ENCODE data around the gene STARD5. TPM values are rescaled to one million over a fixed set of nuclear protein-coding genes. Genes with fewer than 3 reads are reported as not detected.
"Not testable (repeated sequence)": the region's sequence is repeated elsewhere in the genome, so short reads cannot be mapped to it uniquely, and the experiment has no call there.

Gene STARD5
- 5.7 TPM for polyA plus RNA-seq (2013, experiment 1 of 2; ENCODE audit: insufficient read length)
- 5.1 TPM for polyA plus RNA-seq (2013, experiment 2 of 2; ENCODE audit: insufficient read length)

GRCh38 chr15:81323944-81324881 lies at the start of gene STARD5:
STARD5 (minus strand) TSS chr15:81324141; CDS start chr15:81324099, 42 bp downstream.
- peak; percentile 97 for DNase-seq

GRCh38 chr15:81373176-81373575 lies 49.2 kb upstream of the STARD5 start:
- no peak for DNase-seq

GRCh38 chr15:81372575-81372974 lies 48.6 kb upstream of the STARD5 start:
- no peak for DNase-seq

- DNase-seq, result no peak
Observed at GRCh38 chr15:81363718-81364500, 40.0 kb upstream of the STARD5 start.

- no peak for DNase-seq
Observed at GRCh38 chr15:81363276-81363675, 39.3 kb upstream of the STARD5 start.

GRCh38 chr15:81362790-81363189 lies 38.8 kb upstream of the STARD5 start:
- DNase-seq, result no peak

- DNase-seq, result no peak
Observed at GRCh38 chr15:81361891-81362290, 38.0 kb upstream of the STARD5 start.

GRCh38 chr15:81360491-81360890 lies 36.5 kb upstream of the STARD5 start:
- DNase-seq, result no peak

- DNase-seq, result no peak
Observed at GRCh38 chr15:81358248-81358647, 34.3 kb upstream of the STARD5 start.

- no peak for DNase-seq
Observed at GRCh38 chr15:81357180-81357686, 33.3 kb upstream of the STARD5 start.

GRCh38 chr15:81356252-81356651 lies 32.3 kb upstream of the STARD5 start:
- DNase-seq, result no peak

GRCh38 chr15:81351651-81352050 lies 27.7 kb upstream of the STARD5 start:
- DNase-seq, result no peak

GRCh38 chr15:81349271-81349670 lies 25.3 kb upstream of the STARD5 start:
- no peak for DNase-seq

- DNase-seq, result not testable (repeated sequence)
Observed at GRCh38 chr15:81348691-81349090, 24.8 kb upstream of the STARD5 start.

GRCh38 chr15:81347910-81348309 lies 24.0 kb upstream of the STARD5 start:
- no peak for DNase-seq

GRCh38 chr15:81346611-81347010 lies 22.7 kb upstream of the STARD5 start:
- DNase-seq, result no peak

- DNase-seq, result no peak
Observed at GRCh38 chr15:81343371-81343770, 19.4 kb upstream of the STARD5 start.

- DNase-seq, result no peak
Observed at GRCh38 chr15:81341351-81341750, 17.4 kb upstream of the STARD5 start.

GRCh38 chr15:81339851-81340250 lies 15.9 kb upstream of the STARD5 start:
- DNase-seq, result no peak

- DNase-seq, result no peak
Observed at GRCh38 chr15:81339321-81339720, 15.4 kb upstream of the STARD5 start.

GRCh38 chr15:81338170-81339007 lies 14.4 kb upstream of the STARD5 start:
- peak; percentile 96 for DNase-seq

GRCh38 chr15:81337713-81338157 lies 13.8 kb upstream of the STARD5 start:
- peak; percentile 23 for DNase-seq
